Calu3 (cell line): ENCODE results near the gene SULT2B1. TPM values are rescaled to one million over a fixed set of nuclear protein-coding genes. Genes with fewer than 3 reads are reported as not detected.

Experiments used
- BruUV-seq: library from RNA; stranded (reverse); fragments of 400-500 nt; replicated peaks from 2 replicates; lab custom pipeline; 2021; lab: Mats Ljungman, UMichigan
- CTCF ChIA-PET: fragments of 300-600 bp; sonication (Branson Sonifier 250); formaldehyde crosslinking; loops from one replicate; lab custom pipeline; 2022; ENCODE audit warnings: antibody characterized with exemption; lab: Charles Lee
- DNase-seq: peaks from one replicate; pipeline ENCODE4 v3.0.0; 2022
- H3K27ac Mint-ChIP-seq: one replicate; pipeline ENCODE4 v1.8.0; 2022; ENCODE audit warnings: mixed read lengths; ENCODE audit not compliant: unreplicated experiment
- H3K27me3 Mint-ChIP-seq: one replicate; pipeline ENCODE4 v1.8.0; 2022; ENCODE audit warnings: mixed read lengths; ENCODE audit not compliant: unreplicated experiment
- H3K36me3 Mint-ChIP-seq: one replicate; pipeline ENCODE4 v1.8.0; 2022; ENCODE audit warnings: mild to moderate bottlenecking, moderate library complexity, mixed read lengths; ENCODE audit not compliant: insufficient read depth, unreplicated experiment
- H3K4me1 Mint-ChIP-seq: one replicate; pipeline ENCODE4 v1.8.0; 2022; ENCODE audit warnings: mild to moderate bottlenecking, low read depth, mixed read lengths; ENCODE audit not compliant: unreplicated experiment
- H3K4me3 Mint-ChIP-seq: one replicate; pipeline ENCODE4 v1.8.0; 2022; ENCODE audit warnings: mild to moderate bottlenecking, low read depth, moderate library complexity, mixed read lengths; ENCODE audit not compliant: unreplicated experiment
- H3K9me3 Mint-ChIP-seq: one replicate; pipeline ENCODE4 v1.8.0; 2022; ENCODE audit warnings: low read depth, mixed read lengths; ENCODE audit not compliant: unreplicated experiment
- CTCF ChIP-seq: fragments of 200-600 bp; IDR thresholded peaks from one replicate; pipeline ENCODE4 v1.8.0; 2022; ENCODE audit warnings: antibody characterized with exemption; ENCODE audit not compliant: unreplicated experiment
- intact Hi-C: fragments of 100-400 bp; cut with micrococcal nuclease; formaldehyde crosslinking; loops from one replicate; pipeline ENCODE4 v1.10.0; 2022; ENCODE audit not compliant: unreplicated experiment
- total RNA-seq: library from RNA; stranded (reverse); gene quantifications from 2 replicates; pipeline ENCODE4 v1.2.3, GENCODE V29; 2022

Gene SULT2B1
- total RNA-seq, 1 experiment from 2014 or later = not detected

- Mint-ChIP-seq H3K4me3 (no peak overlapping the region), H3K4me1 (peaks cover 8% of the 10 kb centered on the region), H3K9me3 (peaks cover 4% of the 10 kb centered on the region), H3K27ac (no peak overlapping the region), H3K27me3 (no peaks in the 10 kb centered on the region), H3K36me3 (peaks cover 4% of the 10 kb centered on the region)
- DNase-seq = no peak
- CTCF ChIA-PET = interaction anchor here (0.6 to 0.9 kb wide), 2 partner anchors 26 to 406 kb away, joined by 3 read pairs; no protein-coding TSS in a partner anchor
- intact Hi-C loops = no loop called here
- BruUV-seq = no TSS peak
- no peak for TF ChIP-seq CTCF
Measured at GRCh38 chr19:48520134-48520533, 31.8 kb upstream of the SULT2B1 start.

- BruUV-seq = no TSS peak
- Mint-ChIP-seq H3K9me3 (peaks cover 4% of the 10 kb centered on the region), H3K27ac (no peak overlapping the region), H3K4me3 (no peak overlapping the region), H3K4me1 (no peaks in the 10 kb centered on the region), H3K27me3 (no peaks in the 10 kb centered on the region), H3K36me3 (no peaks in the 10 kb centered on the region)
- TF ChIP-seq CTCF = no peak
- DNase-seq = no peak
- intact Hi-C loops = no loop called here
- CTCF ChIA-PET = no interaction called here
Measured at GRCh38 chr19:48524221-48524620, 27.8 kb upstream of the SULT2B1 start.

GRCh38 chr19:48524732-48525131, 27.2 kb upstream of the SULT2B1 start:
- DNase-seq = no peak
- H3K9me3 Mint-ChIP-seq = peaks cover 4% of the 10 kb centered on the region
- H3K27me3 Mint-ChIP-seq = no peaks in the 10 kb centered on the region
- TF ChIP-seq CTCF = no peak
- CTCF ChIA-PET = no interaction called here
- no peak overlapping the region for H3K27ac Mint-ChIP-seq
- intact Hi-C loops = no loop called here
- no peak overlapping the region for H3K4me3 Mint-ChIP-seq
- H3K4me1 Mint-ChIP-seq = no peaks in the 10 kb centered on the region
- no TSS peak for BruUV-seq
- no peaks in the 10 kb centered on the region for H3K36me3 Mint-ChIP-seq

DNA sequence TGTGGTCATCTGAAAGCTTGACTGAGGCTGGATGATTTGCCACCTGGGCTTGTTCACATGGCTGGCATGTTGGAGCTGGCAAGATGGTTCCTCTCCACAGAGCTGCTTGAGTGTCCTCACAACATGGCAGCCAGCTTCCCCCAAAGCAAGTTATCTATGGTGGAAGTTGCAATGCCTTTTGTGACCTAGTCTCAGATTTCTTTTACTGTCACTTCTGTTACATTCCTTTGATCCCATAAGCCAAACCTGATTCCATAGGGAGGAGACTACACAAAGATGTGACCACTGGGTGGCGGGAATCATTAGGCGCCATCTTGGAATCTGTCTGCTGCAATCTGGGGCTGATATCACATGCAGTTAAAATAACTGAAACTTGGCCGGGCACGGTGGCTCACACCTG, 22.8 kb upstream of the SULT2B1 start:
- H3K4me1 Mint-ChIP-seq = no peaks in the 10 kb centered on the region
- no peak for TF ChIP-seq CTCF
- intact Hi-C loops = no loop called here
- no peak for DNase-seq
- H3K27me3 Mint-ChIP-seq = peaks cover 29% of the 10 kb centered on the region
- H3K9me3 Mint-ChIP-seq = peaks cover 2% of the 10 kb centered on the region
- no peak overlapping the region for H3K27ac Mint-ChIP-seq
- no peaks in the 10 kb centered on the region for H3K36me3 Mint-ChIP-seq
- H3K4me3 Mint-ChIP-seq = no peak overlapping the region
- CTCF ChIA-PET = no interaction called here
- no TSS peak for BruUV-seq
